Stomach (tissue), 4 donors: ENCODE results near the gene ANKRD31.

Experiments
- CTCF ChIP-seq, 7 experiments: fragments of 450-650 bp in 4 of 7; fragments of 200-600 bp in 3 of 7; sonication (generic) in 3 of 7; IDR thresholded peaks; one replicate each; pipeline ENCODE4 v1.5.1; 2016 to 2019; ENCODE audit warnings: antibody characterized with exemption in 7 of 7, control low read depth in 2 of 7, mild to moderate bottlenecking in 1 of 7
- EP300 ChIP-seq: sonication (generic); formaldehyde crosslinking; IDR thresholded peaks from one replicate; pipeline ENCODE4 v1.6.1; 2017; ENCODE audit warnings: antibody characterized with exemption
- POLR2A ChIP-seq, 4 donors: fragments of 450-650 bp; IDR thresholded peaks; one replicate each; pipeline ENCODE4 v1.6.1; 2016; ENCODE audit warnings: antibody characterized with exemption in 4 of 4, control low read depth in 2 of 4, mild to moderate bottlenecking in 1 of 4, moderate library complexity in 1 of 4

GRCh38 chr5:75243100-75243499 lies 6.4 kb upstream of the ANKRD31 start:
- TF ChIP-seq CTCF (IDR thresholded peaks at IDR 0.05) (no peak), POLR2A (IDR thresholded peaks at IDR 0.05) (no peak), EP300 (no peak)
